SH-SY5Y (cell line): Measurements from ENCODE around the gene NABP1.

Experiments
- GATA2 ChIP-seq: IDR thresholded peaks from 2 replicates; pipeline ENCODE4 v1.6.1; 2011; ENCODE audit warnings: mild to moderate bottlenecking, low read depth, low read length
- GATA3 ChIP-seq: IDR thresholded peaks from 2 replicates; pipeline ENCODE4 v1.6.1; 2011; ENCODE audit warnings: low read depth, mild to moderate bottlenecking, low read length, moderate library complexity

- TF ChIP-seq GATA3 (no peak), GATA2 (no peak)
Observed at GRCh38 chr2:191629976-191630712, 47.8 kb upstream of the NABP1 start.
